GM19372 (cell line): ENCODE results near the gene AHR.
"Not testable (repeated sequence)": the region's sequence is repeated elsewhere in the genome, so short reads cannot be mapped to it uniquely, and the experiment has no call there.

ENCODE experiments used
- ATAC-seq: cut with Tn5 transposase; IDR thresholded peaks from one replicate; pipeline ENCODE4 v1.9.1; 2021; ENCODE audit warnings: mild to moderate bottlenecking, low read depth, moderate library complexity; ENCODE audit not compliant: unreplicated experiment

Gene AHR

DNA sequence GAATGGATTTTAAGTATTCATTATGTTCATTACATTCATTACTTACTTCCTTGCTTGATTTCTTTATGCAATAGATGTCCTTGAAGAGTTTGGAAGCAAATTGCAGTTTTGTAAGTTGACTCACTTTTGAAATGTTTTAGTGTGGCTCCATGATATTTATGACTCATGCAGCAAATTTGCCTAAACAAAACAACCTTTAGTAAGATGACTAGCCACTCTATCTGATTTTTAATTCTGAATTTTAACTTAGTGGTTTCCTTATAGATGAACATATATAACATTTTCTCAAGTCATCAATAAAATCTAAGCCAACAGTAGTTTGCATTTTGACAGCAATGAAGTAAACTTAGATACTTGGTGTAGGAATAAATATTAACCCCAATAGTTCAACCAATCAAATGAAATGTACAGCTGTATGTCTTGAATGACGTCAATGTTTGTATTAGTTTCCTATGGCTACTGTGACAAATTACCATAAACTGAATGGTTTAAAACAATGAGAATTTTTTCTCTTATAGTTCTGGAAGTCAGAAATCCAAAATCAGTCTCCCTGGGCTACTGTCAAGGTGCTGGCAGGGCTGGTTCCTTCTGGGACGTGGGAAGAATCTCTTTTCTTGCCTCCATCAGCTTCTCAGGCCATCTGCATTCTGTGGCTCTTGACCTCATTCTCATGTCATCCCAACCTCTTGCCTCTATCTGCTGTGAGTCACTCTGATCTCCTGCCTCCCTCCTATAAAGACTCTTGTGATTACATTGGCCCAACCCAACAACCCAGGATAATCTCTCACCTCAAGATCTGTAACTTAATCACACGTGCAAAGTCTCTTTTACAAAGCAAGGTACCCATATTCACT, 73.4 kb downstream of the AHR start:
- no peak for ATAC-seq

DNA sequence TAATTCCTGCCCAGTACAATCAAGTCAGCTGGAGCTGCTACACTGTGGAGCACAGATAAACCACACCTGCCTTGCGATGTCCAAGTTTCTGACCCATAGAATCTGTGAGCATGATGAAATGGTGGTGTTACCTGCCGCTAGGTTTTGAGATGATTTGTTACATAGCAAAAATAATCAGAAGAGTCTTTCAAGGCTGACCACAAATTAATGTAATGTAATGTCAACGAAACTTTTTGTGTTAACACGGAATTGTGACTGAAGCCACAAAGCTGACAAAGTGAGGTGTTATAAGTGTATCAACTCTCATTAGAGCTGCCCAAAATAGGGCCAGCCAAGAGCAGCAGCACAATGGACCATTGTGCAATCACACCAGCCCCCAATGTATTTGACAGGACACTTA, 75.7 kb downstream of the AHR start:
- no peak for ATAC-seq

DNA sequence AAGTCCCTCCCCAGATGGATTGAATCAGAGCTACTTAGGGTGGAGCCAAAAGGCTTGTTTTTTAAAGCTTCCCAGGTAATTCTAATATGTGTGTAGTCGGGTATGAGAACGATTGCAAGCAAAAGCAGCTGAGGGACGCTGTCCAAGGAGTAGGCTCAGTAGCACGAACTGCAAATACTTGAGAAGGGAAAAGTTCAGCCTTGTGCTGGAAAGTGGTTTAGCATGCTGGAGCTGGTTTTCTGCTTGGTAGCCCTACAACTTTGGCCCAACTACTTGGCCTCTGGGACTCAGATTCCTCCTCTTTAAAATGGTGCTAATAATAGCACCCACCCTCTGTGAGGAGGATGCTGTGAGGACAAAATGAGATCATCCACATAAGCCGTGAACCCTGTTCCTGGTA, 76.2 kb downstream of the AHR start:
- no peak for ATAC-seq

DNA sequence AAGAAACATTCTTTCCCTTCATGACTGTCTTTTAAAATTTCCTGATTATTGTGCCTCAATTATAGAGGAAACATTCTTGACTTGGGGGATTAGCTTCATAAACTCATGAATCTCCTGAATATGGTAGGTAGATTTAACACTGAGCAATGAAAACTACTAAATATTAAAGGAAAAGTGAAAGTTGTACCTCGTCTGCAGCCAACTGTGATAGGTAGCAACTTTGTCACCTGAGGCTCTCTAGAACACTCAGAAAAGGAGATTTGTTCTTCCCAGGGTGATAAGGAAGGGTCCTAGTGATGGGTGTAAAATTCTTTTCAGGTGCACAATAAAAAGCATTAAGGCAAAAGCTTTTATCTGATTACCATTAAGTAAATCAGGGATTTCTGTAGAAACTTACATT, 78.1 kb downstream of the AHR start:
- no peak for ATAC-seq

DNA sequence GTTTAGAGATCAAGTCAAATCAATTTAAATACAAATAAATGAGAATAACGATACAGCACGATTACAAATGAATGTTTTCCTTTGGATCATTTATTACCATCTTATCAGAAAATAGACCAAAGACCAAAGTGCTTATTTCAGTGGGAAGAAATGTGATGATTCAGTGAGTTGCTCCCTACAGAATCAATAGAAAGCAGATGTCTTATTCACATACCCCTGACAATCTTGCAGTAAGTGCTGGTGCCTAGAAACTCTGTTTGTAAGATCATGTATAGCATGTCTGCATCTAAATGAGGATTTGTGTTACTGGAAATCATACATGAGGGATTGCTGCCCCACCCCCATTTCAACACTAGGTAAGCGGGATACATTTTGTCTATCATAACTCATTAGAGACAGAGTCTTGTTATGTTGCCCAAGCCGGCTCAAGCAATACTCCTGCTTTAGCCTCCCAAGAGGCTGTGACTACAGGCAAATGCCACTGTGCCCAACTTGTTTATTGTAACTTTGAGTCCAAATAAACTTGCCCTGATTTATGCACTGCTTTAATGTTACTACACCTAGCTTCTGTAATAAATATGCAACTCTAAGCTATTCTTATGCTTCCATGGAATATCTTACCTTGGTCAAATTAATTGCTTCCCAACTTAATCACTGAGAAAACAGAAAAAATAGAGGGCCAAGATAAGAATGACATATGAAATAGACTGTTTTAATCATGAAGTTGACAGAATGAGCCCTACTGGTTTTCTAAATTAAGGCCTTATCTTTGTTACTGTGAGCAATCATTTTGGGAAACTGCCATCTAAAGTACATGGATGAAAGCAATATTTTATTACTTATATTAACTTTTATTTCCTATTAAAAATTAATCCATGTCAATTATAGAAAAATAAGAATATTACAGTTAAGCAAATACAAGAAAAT, 82.5 kb downstream of the AHR start:
- no peak for ATAC-seq

DNA sequence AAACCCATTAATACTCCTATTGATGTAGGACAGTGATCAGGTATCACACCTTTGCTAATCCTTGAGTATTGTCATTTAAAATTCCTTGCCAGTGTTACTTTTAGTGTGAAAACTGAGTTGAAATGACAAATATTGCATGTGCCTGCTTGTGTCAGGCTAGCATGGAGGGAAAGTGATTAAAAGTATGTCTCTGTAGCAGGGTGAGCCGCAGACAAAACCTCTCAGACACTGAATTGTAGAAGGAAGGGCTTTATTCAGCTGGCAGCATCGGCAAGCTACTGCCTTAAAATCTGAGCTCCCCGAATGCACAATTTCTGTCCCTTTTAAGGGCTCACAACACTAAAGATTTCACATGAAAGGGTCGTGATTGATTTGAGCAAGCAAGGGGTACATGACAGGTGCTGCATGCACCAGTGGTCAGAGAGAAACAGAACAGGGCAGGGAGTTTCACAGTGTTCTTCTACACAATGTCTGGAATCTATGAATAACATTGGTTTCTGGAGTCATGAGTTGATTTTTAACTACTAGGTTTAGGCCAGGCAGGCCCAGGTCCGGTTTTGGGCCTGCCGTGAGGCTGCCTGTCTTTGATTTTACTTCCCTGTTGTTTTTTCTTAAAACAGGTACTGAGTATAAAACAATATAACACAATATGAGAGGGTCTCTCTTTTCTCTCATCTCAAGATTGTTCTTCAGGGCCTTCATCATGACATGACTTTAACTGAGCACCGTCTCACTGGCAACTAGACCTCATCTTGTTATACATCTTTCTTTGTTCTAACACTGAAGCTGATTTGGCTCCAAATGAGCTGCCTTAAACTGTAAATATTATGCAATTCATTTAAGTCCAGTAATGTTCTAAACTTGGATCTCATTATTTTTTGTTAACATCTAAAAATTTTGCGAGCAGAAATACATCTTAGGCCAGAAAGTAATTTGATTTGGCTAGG, 84.2 kb downstream of the AHR start:
- ATAC-seq = not testable (repeated sequence)

DNA sequence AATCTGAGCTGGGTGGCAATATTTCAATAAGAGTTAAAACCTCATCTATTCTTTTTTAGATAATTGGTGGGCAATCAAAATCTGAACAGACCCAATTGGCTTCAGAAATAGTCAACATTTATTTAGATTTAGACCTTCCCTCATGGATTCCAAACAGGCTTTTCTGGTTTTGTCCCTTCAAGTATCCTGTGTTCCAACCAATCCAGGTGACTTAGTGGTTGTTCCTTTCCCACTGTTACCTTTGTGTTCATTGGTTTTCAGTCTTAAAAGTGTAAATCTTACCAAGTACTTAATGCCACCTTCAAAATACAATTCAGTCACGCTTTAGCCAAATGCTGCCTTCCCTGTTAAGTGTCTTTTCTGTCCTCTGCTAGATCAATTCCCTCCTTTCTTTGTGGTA, 85.9 kb downstream of the AHR start:
- no peak for ATAC-seq

DNA sequence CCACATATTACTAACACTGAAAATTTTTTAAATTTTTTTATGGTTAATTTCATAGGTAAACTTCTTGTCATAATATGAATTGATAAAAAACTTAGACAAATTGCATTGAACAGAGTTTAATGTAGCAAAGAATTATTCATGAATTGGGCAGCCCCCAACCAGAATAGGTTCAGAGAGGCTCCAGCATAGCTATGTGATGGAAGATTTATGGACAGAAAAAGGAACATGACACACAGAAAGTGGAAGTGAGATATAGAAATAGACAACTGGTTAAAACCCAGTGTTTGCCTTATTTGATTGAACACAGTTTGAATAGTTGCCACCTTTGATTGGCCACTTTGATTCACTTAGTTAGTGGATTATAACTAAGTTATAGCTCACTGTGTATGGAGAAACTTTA, 87.2 kb downstream of the AHR start:
- ATAC-seq = no peak

DNA sequence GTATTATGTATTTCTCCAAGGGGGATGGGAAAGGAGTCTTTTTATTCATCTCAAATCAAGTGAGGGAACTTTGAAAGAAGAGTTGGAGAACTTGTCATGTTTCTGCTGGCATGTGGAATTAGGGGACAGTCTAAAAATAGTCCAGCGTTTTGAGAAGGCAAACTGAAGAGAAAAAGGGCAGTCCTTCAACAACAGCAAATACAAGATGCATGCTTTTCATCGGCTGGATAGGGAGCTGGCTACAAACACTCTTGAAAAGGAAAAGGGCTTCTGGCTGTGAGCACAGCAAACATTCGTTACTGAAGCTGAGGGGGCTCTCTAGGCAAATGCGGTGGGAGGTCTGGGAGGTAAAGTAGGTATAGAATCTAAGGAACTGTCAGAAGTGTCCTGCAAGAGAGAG, 91.9 kb downstream of the AHR start:
- no peak for ATAC-seq

DNA sequence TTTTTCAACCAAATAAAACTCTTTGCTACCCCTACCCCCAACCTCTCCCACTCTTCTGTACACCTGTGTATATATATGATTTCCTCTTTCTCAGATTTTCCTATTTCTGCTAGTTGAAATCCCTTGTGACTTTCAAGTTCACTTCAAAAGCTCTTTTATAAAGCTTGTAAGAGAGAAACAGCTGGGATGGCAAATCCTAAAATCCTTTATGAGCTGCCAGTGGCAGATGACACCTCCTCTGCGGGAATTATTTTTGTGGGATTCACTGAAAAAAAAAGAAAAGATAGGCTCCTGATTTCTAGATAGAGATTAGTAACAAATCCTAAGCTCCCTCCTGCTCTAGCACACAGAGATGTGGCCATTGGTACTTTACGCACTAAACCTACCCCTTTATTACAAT, 92.9 kb downstream of the AHR start:
- no peak for ATAC-seq

DNA sequence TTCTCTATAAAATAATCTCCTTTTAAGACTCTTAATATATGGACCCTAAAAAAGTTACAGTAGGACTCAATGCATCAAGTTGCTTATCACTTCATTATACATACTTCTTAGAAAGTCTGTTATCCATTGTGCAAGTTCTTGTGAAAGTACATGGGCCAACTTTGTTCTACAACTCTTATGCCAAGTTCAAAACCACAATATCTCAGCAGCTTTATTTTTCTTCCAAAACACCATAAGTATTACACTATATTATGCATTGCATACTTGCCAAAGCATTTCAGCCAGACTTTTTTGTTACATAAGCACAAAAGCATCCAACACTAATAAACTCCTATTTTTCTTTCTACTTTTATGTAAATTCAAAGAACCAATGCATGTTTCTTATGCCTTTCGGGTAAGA, 94.4 kb downstream of the AHR start:
- ATAC-seq = no peak

DNA sequence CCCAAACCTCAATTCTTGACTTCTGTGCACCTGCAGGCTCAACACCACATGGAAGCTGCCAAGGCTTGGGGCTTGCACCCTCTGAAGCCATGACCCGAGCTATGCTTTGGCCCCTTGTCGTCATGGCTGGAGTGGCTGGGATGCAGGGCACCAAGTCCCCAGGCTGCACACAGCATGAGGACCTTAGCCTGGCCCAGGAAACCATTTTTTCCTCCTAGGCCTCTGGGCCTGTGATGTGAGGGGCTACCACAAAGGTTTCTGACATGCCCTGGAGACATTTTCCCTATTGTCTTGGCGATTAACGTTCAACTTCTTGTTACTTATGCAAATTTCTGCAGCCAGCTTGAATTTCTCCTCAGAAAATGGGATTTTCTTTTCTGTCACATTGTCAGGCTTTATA, 96.1 kb downstream of the AHR start:
- ATAC-seq = not testable (repeated sequence)
